Chondrocyte (in vitro differentiated cells): ENCODE results near the gene SSBP4. TPM values are rescaled to one million over a fixed set of nuclear protein-coding genes. Genes with fewer than 3 reads are reported as not detected.

ENCODE experiments used
- DNase-seq: peaks from one replicate; pipeline ENCODE4 v3.0.0; 2021; ENCODE audit warnings: mixed read lengths, low spot score
- H3K27ac Mint-ChIP-seq: one replicate; pipeline ENCODE4 v1.8.0; 2021; ENCODE audit warnings: mild to moderate bottlenecking, moderate library complexity, mixed read lengths; ENCODE audit not compliant: unreplicated experiment
- H3K27me3 Mint-ChIP-seq: 2 replicates; pipeline ENCODE4 v1.8.0; 2021; ENCODE audit warnings: low read depth, mixed read lengths
- H3K36me3 Mint-ChIP-seq: 2 replicates; pipeline ENCODE4 v1.8.0; 2021; ENCODE audit warnings: low read depth, mixed read lengths
- H3K4me1 Mint-ChIP-seq: 2 replicates; pipeline ENCODE4 v1.8.0; 2021; ENCODE audit warnings: low read depth, mild to moderate bottlenecking, mixed read lengths
- H3K4me3 Mint-ChIP-seq: one replicate; pipeline ENCODE4 v1.8.0; 2021; ENCODE audit warnings: mild to moderate bottlenecking, moderate library complexity, mixed read lengths; ENCODE audit not compliant: unreplicated experiment
- H3K9me3 Mint-ChIP-seq: 2 replicates; pipeline ENCODE4 v1.8.0; 2021; ENCODE audit warnings: low read depth, mixed read lengths
- total RNA-seq: library from RNA; stranded (reverse); gene quantifications from 3 replicates; pipeline ENCODE4 v1.2.1, GENCODE V29; 2021
- TF ChIP-seq, protein P1 (sequence below): fragments of 200-600 bp; sonication (generic); IDR thresholded peaks from 2 replicates; pipeline ENCODE4 v1.5.0; 2021; ENCODE audit warnings: antibody characterized with exemption, mild to moderate bottlenecking, moderate library complexity

The SSBP4 gene
- total RNA-seq, 1 donor from 2014 or later = 56.3 TPM

DNA sequence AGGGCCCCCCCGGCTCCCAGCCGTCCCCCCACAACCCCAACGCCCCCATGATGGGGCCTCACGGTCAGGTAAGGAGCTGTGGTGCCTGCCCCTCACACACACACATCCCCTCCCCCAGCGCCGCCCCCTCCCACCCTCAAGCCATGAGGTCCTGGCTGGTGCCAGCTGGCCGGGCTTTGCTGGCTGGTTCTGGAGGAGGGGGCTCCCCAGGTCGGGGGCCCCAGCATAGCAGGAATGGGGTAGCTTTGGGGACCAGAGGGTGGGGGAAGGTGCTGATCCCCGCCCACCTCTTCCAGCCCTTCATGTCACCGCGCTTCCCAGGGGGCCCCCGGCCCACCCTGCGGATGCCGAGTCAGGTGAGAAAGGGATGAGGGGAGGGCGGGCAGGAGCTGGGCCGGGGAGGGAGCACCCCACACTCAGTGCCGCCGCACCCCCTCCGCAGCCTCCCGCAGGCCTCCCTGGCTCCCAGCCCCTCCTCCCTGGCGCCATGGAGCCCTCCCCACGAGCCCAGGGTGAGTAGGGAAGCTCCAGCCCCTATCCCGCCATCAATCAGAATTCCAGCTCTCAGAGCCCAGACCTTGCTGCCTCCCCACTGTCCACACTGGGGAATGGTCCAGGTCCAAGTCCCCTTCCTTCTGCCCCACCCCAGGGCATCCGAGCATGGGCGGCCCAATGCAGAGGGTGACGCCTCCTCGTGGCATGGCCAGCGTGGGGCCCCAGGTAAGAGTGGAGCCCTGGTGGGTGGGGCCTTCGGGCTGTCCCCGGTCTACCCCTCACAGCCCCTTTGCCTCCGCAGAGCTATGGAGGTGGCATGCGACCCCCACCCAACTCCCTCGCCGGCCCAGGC, 12.4 kb downstream of the SSBP4 start:
- H3K27me3 Mint-ChIP-seq = no peaks in the 10 kb centered on the region
- no peak overlapping the region for H3K27ac Mint-ChIP-seq
- peaks cover 18% of the 10 kb centered on the region for H3K4me1 Mint-ChIP-seq
- H3K36me3 Mint-ChIP-seq = no peaks in the 10 kb centered on the region
- TF ChIP-seq, protein P1, sequence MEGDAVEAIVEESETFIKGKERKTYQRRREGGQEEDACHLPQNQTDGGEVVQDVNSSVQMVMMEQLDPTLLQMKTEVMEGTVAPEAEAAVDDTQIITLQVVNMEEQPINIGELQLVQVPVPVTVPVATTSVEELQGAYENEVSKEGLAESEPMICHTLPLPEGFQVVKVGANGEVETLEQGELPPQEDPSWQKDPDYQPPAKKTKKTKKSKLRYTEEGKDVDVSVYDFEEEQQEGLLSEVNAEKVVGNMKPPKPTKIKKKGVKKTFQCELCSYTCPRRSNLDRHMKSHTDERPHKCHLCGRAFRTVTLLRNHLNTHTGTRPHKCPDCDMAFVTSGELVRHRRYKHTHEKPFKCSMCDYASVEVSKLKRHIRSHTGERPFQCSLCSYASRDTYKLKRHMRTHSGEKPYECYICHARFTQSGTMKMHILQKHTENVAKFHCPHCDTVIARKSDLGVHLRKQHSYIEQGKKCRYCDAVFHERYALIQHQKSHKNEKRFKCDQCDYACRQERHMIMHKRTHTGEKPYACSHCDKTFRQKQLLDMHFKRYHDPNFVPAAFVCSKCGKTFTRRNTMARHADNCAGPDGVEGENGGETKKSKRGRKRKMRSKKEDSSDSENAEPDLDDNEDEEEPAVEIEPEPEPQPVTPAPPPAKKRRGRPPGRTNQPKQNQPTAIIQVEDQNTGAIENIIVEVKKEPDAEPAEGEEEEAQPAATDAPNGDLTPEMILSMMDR = no peak
- no peak overlapping the region for H3K4me3 Mint-ChIP-seq
- no peaks in the 10 kb centered on the region for H3K9me3 Mint-ChIP-seq
- DNase-seq = no peak

DNA sequence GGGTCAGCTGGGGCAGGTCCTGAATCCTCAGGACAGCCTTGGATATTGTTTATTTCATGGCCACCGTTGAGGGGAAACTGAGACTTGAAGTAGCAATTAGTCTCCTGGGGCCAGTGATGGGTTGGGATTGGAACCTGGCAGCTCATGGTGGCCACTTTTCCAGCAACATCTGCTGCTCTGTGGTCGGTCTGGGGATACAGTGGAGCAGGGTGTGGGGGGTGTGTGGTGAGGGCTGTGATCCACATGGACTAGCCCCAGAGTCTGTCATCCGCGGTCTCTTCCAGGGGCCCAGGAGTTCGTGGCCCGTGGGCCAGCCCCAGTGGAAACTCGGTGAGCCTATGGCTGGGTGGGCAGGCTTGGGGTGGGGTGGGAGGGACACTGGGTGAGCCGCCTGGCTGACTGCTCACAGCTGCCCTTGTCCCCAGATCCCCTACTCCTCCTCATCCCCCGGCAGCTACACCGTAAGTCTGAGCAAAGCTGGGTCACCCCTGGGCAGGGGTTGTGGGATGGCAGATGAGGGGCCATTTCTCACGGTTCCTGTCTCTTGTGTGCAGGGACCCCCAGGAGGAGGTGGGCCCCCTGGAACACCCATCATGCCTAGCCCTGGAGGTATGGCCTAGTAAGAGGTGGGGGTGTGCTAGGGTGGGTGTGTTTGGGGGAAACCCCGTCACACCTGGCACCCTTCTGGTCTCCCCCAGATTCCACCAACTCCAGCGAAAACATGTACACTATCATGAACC, 13.2 kb downstream of the SSBP4 start:
- Mint-ChIP-seq H3K4me1 (peaks cover 15% of the 10 kb centered on the region), H3K27me3 (no peaks in the 10 kb centered on the region), H3K4me3 (no peak overlapping the region), H3K9me3 (no peaks in the 10 kb centered on the region), H3K36me3 (no peaks in the 10 kb centered on the region), H3K27ac (peak overlapping the region; percentile 17)
- DNase-seq = no peak
- TF ChIP-seq, protein P1 = no peak

DNA sequence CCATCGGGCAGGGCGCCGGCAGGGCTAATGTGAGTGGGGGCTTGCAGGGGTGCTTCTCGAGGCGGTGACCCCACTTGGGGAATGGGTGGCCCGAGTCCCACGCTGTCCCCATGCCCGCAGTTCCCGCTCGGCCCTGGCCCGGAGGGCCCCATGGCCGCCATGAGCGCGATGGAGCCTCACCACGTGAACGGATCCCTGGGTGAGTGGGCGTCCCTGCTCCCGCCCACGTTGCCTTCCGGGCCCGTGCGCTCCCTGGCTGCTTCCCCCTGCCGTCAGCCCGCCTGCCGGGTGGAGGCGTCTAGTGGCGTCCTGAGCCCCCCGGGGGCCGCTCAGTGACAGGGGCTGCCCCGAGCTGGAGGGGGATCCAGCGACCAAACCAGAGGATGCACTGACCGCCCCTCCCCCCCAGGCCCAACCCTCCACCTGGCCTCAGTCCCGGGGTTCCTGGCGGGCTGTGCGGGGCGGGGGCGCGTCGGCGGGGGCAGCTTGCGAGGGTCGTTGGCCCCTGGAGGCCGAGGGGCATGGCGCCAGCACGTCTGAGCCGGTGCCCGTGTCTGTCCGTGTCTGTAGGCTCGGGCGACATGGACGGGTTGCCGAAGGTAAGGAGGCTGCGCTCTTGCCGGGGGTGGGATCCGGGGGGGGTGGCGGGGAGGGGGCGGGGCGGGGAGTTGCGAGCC, 14.0 kb downstream of the SSBP4 start:
- Mint-ChIP-seq H3K27me3 (no peaks in the 10 kb centered on the region), H3K27ac (no peak overlapping the region), H3K9me3 (no peaks in the 10 kb centered on the region), H3K36me3 (no peaks in the 10 kb centered on the region), H3K4me3 (no peak overlapping the region), H3K4me1 (peaks cover 16% of the 10 kb centered on the region)
- TF ChIP-seq, protein P1 = no peak
- DNase-seq = no peak

- H3K36me3 Mint-ChIP-seq = no peaks in the 10 kb centered on the region
Measured at GRCh38 chr19:18433735-18434398, 14.7 kb downstream of the SSBP4 start.

More at GRCh38 chr19:18433735-18434398, 14.7 kb downstream of the SSBP4 start:
- Mint-ChIP-seq H3K27ac (no peak overlapping the region), H3K4me1 (peaks cover 23% of the 10 kb centered on the region), H3K4me3 (peak overlapping the region; percentile 55), H3K27me3 (no peaks in the 10 kb centered on the region), H3K9me3 (no peaks in the 10 kb centered on the region)
- DNase-seq = no peak
- TF ChIP-seq, protein P1 = no peak
